Ovary (tissue), 9 donors: ENCODE results near the gene AUTS2. TPM values are rescaled to one million over a fixed set of nuclear protein-coding genes. Genes with fewer than 3 reads are reported as not detected.

ENCODE experiments used
- DNase-seq, 5 donors: peaks; one replicate each; pipeline ENCODE4 v3.0.0-alpha.2; 2019 to 2020
- H3K27ac ChIP-seq, 2 donors: fragments of 200-600 bp; one replicate each; pipeline versions ENCODE4 v1.5.1 to v1.8.0; 2019 to 2022
- H3K27me3 ChIP-seq: fragments of 200-600 bp; one replicate; pipeline ENCODE4 v1.8.0; 2022
- H3K36me3 ChIP-seq: fragments of 200-600 bp; sonication (generic); one replicate; pipeline ENCODE4 v1.5.1; 2019
- H3K4me1 ChIP-seq: one replicate; pipeline ENCODE4 v1.8.1; 2013; ENCODE audit warnings: mild to moderate bottlenecking, moderate library complexity; ENCODE audit not compliant: insufficient read depth
- H3K4me3 ChIP-seq: fragments of 200-600 bp; sonication (generic); one replicate; pipeline ENCODE4 v1.5.1; 2017
- H3K9me3 ChIP-seq, 2 donors: fragments of 200-600 bp in 1 of 2; sonication (generic) in 1 of 2; one replicate each; pipeline versions ENCODE4 v1.5.1 to v1.8.1; 2013 to 2019; ENCODE audit warnings: mild to moderate bottlenecking in 1 of 2, moderate library complexity in 1 of 2
- EP300 ChIP-seq: sonication (generic); formaldehyde crosslinking; IDR thresholded peaks from one replicate; pipeline ENCODE4 v1.6.1; 2017; ENCODE audit warnings: antibody characterized with exemption
- POLR2A ChIP-seq: fragments of 450-650 bp; IDR thresholded peaks from one replicate; pipeline ENCODE4 v1.6.1; 2017; ENCODE audit warnings: antibody characterized with exemption, mild to moderate bottlenecking, moderate library complexity
- WGBS, 3 donors: extraction: QIAGEN DNeasy Blood & Tissue Kit in 1 of 3; methylation state at CpG; one replicate each; pipeline versions ENCODE4 v1.1.5 to v1.1.7; 2013 to 2017; 5-methylcytosine and 5-hydroxymethylcytosine counted together
- intact Hi-C, 4 donors: fragments of 100-400 bp; cut with DNase I; formaldehyde crosslinking; loops; one replicate each; pipeline versions ENCODE4 v1.11.0 to v1.15.1; 2022 to 2023
- polyA plus RNA-seq, 2 donors: library from polyadenylated mRNA; stranded (reverse); fragments of 200-250 nt in 1 of 2; fragments of 350-450 nt in 1 of 2; fragmentation: Illumina TruSeq in 1 of 2; extraction: RNeasy Lipid Tissue Mini Kit (QIAGEN cat#74804) in 1 of 2; gene quantifications; one replicate each; pipeline ENCODE4 v1.2.3, GENCODE V29; 2013 to 2014
- total RNA-seq, 7 donors: library from RNA; depleted of rRNA in 2 of 7; stranded (reverse); fragments of >200 nt in 2 of 7; fragmentation: NEBNext Ultra II Directional in 3 of 7; extraction: Animal tissue kit (Norgen Biotek cat#: 25700) in 3 of 7; gene quantifications; one replicate each; pipeline versions ENCODE4 v1.1.0 to v1.2.4, GENCODE V29; 2016 to 2023
- TF ChIP-seq, protein P1 (sequence below), 3 donors: fragments of 450-650 bp in 2 of 3; fragments of 200-600 bp in 1 of 3; IDR thresholded peaks; one replicate each; pipeline versions ENCODE4 v1.5.1 to v1.8.0; 2016 to 2022; ENCODE audit warnings: antibody characterized with exemption in 3 of 3, mild to moderate bottlenecking in 1 of 3
- donor health status: DM: no; HTN: no; CAD: no; lungs with moderate emphysema.
- donor health status: DM: no; HTN: no; CAD: no.
- donor health status: Bipolar disorder and iron deficiency.
- donor health status: DM: yes; HTN: yes; CAD: no.
- donor health status: DM: no; HTN: no; CAD: no.
- donor health status: DM: yes; HTN: yes; CAD: no.

AUTS2 gene
- total and polyA plus RNA-seq, 9 donors: 18.3 to 60.9 (median 44.9) TPM

DNA sequence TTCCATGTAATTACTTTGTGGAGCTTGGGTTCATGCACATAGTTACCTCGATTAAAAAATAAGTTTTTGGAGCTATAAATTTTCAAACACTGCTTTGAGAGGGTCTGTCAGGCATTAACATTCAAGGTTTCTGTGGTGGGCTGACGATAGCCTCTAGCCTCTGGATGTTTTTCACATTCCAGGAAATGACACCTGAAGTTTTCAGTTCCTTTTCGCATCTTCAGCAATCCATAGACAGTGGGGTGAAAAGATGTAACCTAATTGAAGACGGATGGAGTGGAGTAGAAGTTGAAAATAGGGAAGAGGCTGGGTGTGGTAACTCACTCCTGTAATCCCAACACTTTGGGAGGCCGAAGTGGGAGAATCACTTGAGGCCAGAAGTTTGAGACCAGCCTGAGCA, 197.7 kb downstream of the AUTS2 start:
- no peaks in the 10 kb centered on the region for H3K27me3 ChIP-seq
- H3K9me3 ChIP-seq: no peaks in the 10 kb centered on the region
- H3K36me3 ChIP-seq: no peaks in the 10 kb centered on the region
- TF ChIP-seq EP300: no peak
- TF ChIP-seq POLR2A: no peak
- TF ChIP-seq, protein P1, sequence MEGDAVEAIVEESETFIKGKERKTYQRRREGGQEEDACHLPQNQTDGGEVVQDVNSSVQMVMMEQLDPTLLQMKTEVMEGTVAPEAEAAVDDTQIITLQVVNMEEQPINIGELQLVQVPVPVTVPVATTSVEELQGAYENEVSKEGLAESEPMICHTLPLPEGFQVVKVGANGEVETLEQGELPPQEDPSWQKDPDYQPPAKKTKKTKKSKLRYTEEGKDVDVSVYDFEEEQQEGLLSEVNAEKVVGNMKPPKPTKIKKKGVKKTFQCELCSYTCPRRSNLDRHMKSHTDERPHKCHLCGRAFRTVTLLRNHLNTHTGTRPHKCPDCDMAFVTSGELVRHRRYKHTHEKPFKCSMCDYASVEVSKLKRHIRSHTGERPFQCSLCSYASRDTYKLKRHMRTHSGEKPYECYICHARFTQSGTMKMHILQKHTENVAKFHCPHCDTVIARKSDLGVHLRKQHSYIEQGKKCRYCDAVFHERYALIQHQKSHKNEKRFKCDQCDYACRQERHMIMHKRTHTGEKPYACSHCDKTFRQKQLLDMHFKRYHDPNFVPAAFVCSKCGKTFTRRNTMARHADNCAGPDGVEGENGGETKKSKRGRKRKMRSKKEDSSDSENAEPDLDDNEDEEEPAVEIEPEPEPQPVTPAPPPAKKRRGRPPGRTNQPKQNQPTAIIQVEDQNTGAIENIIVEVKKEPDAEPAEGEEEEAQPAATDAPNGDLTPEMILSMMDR (IDR thresholded peaks at IDR 0.05): no peak
- no peak overlapping the region for H3K27ac ChIP-seq
- intact Hi-C loops: no loop called here
- 84 to 89% (median 84%) methylated on average over 5 of the region's 5 CpGs for WGBS, 3 donors
- peaks cover 9% of the 10 kb centered on the region for H3K4me1 ChIP-seq
- H3K4me3 ChIP-seq: no peak overlapping the region
- DNase-seq: no peak

DNA sequence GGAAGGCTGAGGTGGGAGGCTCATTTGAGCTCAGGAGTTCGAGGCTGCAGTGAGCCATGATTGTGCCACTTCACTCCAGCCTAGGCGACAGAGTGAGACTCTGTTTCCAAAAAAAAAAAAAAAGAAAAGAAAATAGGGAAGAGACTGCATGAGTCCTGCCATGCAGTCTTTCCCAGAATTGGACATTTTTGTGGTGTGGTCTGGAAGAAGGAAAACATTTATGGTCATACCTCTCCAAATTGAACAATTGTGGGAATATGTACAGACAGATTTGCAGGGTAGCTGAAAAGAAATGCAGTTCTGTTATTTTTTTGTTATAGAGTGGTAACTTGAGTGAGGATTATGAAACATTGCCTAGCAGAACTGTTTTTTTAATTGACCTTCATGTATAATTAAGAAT, 198.1 kb downstream of the AUTS2 start:
- H3K4me1 ChIP-seq: peaks cover 9% of the 10 kb centered on the region
- no peaks in the 10 kb centered on the region for H3K36me3 ChIP-seq
- no peak for DNase-seq
- H3K27ac ChIP-seq: no peak overlapping the region
- H3K9me3 ChIP-seq: no peaks in the 10 kb centered on the region
- no peaks in the 10 kb centered on the region for H3K27me3 ChIP-seq
- TF ChIP-seq, protein P1 (IDR thresholded peaks at IDR 0.05): no peak
- TF ChIP-seq EP300 (no peak), POLR2A (no peak)
- 93 to 98% (median 95%) methylated on average over 2 of the region's 2 CpGs for WGBS, 3 donors
- intact Hi-C loops: no loop called here
- H3K4me3 ChIP-seq: no peak overlapping the region

DNA sequence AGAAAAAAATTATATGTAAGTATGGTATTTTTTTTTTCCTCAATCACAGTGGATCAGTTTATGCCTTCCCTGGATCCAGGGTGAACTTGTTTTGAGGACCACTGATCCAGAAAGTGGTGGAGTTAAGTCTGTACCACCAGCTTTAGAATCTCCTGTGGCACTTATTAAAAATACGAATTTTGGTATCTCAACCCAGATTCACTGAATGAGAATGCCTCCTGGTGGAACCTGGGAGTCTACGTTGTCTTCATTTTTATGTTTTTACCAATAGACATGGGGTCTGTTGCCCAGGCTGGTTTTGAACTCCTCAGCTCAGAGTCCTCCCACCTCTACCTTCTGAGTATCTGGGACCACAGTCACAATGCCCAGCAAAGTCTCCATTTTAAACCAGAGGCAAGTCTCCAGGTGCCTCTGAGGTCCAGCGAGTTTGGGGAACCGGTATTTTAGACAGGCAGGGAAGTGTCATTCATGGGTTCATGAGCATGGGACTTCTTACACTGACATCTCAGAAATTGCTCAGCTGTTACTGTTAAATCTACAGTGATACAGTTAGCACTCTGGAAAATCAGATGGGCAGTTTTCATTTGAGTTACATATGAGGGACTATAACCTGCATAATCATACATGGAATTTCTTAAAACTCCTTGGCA, 200.9 kb downstream of the AUTS2 start:
- no peak for DNase-seq
- Histone ChIP-seq H3K27me3 (no peaks in the 10 kb centered on the region), H3K4me1 (peaks cover 14% of the 10 kb centered on the region), H3K36me3 (no peaks in the 10 kb centered on the region), H3K27ac (no peak overlapping the region), H3K9me3 (no peaks in the 10 kb centered on the region), H3K4me3 (no peak overlapping the region)
- 89 to 97% (median 94%) methylated on average over 4 of the region's 4 CpGs for WGBS, 3 donors
- intact Hi-C loops: no loop called here
- no peak for TF ChIP-seq EP300

DNA sequence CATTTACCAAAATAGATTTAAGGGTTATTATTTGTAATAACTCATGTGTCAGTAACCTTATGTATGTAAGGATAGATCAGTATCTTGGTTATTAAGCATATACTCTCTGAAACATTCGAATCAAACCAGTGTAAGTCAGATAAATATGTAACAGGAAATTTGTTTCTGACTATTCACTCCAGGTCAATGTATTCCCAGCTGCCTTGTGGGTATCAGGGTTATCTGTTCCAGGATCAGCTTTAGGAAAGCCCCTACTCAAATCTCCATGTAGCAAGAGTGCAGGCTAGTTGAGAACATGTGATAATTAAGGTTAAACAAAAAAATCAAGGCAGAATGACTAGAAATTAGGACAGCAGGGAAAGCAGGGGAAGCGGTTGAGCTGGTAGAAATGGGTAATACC, 201.7 kb downstream of the AUTS2 start:
- no peak overlapping the region for H3K4me3 ChIP-seq

DNA sequence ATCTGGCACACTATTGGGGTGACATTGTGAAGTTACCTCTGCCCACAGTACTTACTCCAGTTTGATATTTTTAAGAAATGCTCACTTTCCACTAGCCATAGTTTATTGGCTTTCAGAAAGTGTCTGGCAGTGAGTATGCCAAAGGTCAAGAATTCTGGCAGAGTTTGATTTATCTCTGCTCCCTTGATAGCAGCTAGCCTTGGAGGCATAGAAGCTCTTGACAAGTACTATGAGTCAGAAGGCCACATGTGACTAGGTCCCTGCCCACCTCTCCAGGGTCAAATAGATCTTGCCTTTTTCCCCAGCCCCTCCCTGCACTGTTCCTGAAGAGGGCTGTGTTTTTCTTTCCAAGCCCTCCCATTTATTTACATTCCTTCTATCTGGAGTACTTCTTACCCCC, 202.2 kb downstream of the AUTS2 start:
- Histone ChIP-seq H3K9me3 (no peaks in the 10 kb centered on the region), H3K27me3 (no peaks in the 10 kb centered on the region), H3K4me3 (no peak overlapping the region), H3K36me3 (no peaks in the 10 kb centered on the region), H3K4me1 (peaks cover 14% of the 10 kb centered on the region), H3K27ac (no peak overlapping the region)
- peak in 1 of 5 donors; percentile 10 for DNase-seq
- intact Hi-C loops: no loop called here
- no peak for TF ChIP-seq EP300
- TF ChIP-seq, protein P1 (IDR thresholded peaks at IDR 0.05): no peak
- no peak for TF ChIP-seq POLR2A

More for the DNA sequence above, 201.7 kb downstream of the AUTS2 start:
- 81 to 90% (median 83%) methylated on average over 2 of the region's 2 CpGs for WGBS, 3 donors
- Histone ChIP-seq H3K27ac (no peak overlapping the region), H3K36me3 (no peaks in the 10 kb centered on the region), H3K4me1 (peaks cover 14% of the 10 kb centered on the region), H3K9me3 (no peaks in the 10 kb centered on the region), H3K27me3 (no peaks in the 10 kb centered on the region)
- intact Hi-C loops: no loop called here
- DNase-seq: no peak
- no peak for TF ChIP-seq EP300
- TF ChIP-seq, protein P1 (IDR thresholded peaks at IDR 0.05): no peak
- TF ChIP-seq POLR2A: no peak
